GM23248 (cell line): ENCODE data around the gene LAPTM4A. TPM values are rescaled to one million over a fixed set of nuclear protein-coding genes. Genes with fewer than 3 reads are reported as not detected.
"Not testable (repeated sequence)": the region's sequence is repeated elsewhere in the genome, so short reads cannot be mapped to it uniquely, and the experiment has no call there.

ENCODE experiments used
- DNase-seq: peaks from one replicate; pipeline ENCODE4 v3.0.0-alpha.2; 2015
- H2AFZ ChIP-seq: fragments of 200-600 bp; sonication (generic); 2 replicates; pipeline ENCODE4 v1.6.1; 2016; ENCODE audit warnings: antibody characterized with exemption
- H3F3A ChIP-seq: fragments of 200-600 bp; sonication (generic); 2 replicates; pipeline ENCODE4 v1.6.1; 2016; ENCODE audit warnings: mild to moderate bottlenecking, antibody characterized with exemption, mixed run types; ENCODE audit not compliant: insufficient read depth
- H3K27ac ChIP-seq: fragments of 200-600 bp; sonication (generic); 2 replicates; pipeline ENCODE4 v1.5.1; 2016; ENCODE audit warnings: mild to moderate bottlenecking
- H3K27me3 ChIP-seq: fragments of 200-600 bp; sonication (generic); replicated peaks from 2 replicates; pipeline ENCODE4 v1.6.1; 2016; ENCODE audit warnings: mild to moderate bottlenecking; ENCODE audit not compliant: insufficient read depth
- H3K36me3 ChIP-seq: fragments of 200-600 bp; sonication (generic); 2 replicates; pipeline ENCODE4 v1.6.1; 2016; ENCODE audit warnings: low read depth, mild to moderate bottlenecking
- H3K4me1 ChIP-seq: fragments of 200-600 bp; sonication (generic); 2 replicates; pipeline ENCODE4 v1.6.1; 2016; ENCODE audit warnings: mild to moderate bottlenecking; ENCODE audit not compliant: insufficient read depth
- H3K4me2 ChIP-seq: fragments of 200-600 bp; sonication (generic); one replicate; pipeline ENCODE4 v1.6.1; 2016; ENCODE audit warnings: mild to moderate bottlenecking; ENCODE audit not compliant: unreplicated experiment
- H3K4me3 ChIP-seq: fragments of 200-600 bp; sonication (generic); 2 replicates; pipeline ENCODE4 v1.5.1; 2016; ENCODE audit warnings: mild to moderate bottlenecking
- H3K79me2 ChIP-seq: fragments of 200-600 bp; sonication (generic); 2 replicates; pipeline ENCODE4 v1.6.1; 2016; ENCODE audit warnings: mild to moderate bottlenecking; ENCODE audit not compliant: insufficient read depth
- H3K9ac ChIP-seq: fragments of 200-600 bp; sonication (generic); 2 replicates; pipeline ENCODE4 v1.6.1; 2016; ENCODE audit warnings: mild to moderate bottlenecking
- H3K9me2 ChIP-seq: fragments of 200-600 bp; sonication (generic); 2 replicates; pipeline ENCODE4 v1.6.1; 2016; ENCODE audit warnings: mixed run types, mild to moderate bottlenecking, moderate library complexity; ENCODE audit not compliant: insufficient read depth
- H3K9me3 ChIP-seq: fragments of 200-600 bp; sonication (generic); one replicate; pipeline ENCODE4 v1.6.1; 2017; ENCODE audit warnings: low read depth
- H4K20me1 ChIP-seq: fragments of 200-600 bp; sonication (generic); 2 replicates; pipeline ENCODE4 v1.6.0; 2016; ENCODE audit not compliant: insufficient read depth
- EZH2 ChIP-seq: fragments of 200-600 bp; sonication (generic); IDR thresholded peaks from 2 replicates; pipeline ENCODE4 v1.6.1; 2018; ENCODE audit warnings: antibody characterized with exemption, mild to moderate bottlenecking; ENCODE audit not compliant: insufficient read depth, poor library complexity, severe bottlenecking
- EZH2phosphoT487 ChIP-seq: fragments of 200-600 bp; sonication (generic); IDR thresholded peaks from 2 replicates; pipeline ENCODE4 v1.6.1; 2018; ENCODE audit warnings: antibody characterized with exemption, moderate library complexity, mild to moderate bottlenecking, low read depth; ENCODE audit not compliant: insufficient read depth
- WGBS, 2 experiments: methylation state at CpG; one replicate each; pipeline ENCODE4 v1.1.6; 2015 to 2017; ENCODE audit warnings: low lambda C conversion rate in 2 of 2, low coverage in 1 of 2; ENCODE audit errors: missing lambda C conversion rate in 2 of 2; 5-methylcytosine and 5-hydroxymethylcytosine counted together
- in situ Hi-C: fragments of 300-500 bp; cut with MboI; formaldehyde crosslinking; loops from 2 replicates; pipeline ENCODE4 v1.15.0; 2020
- polyA plus RNA-seq: library from polyadenylated mRNA; unstranded; fragments of >200 nt; fragmentation: Nextera tagmentation; extraction: Ambion mirVana; gene quantifications from 2 replicates; pipeline ENCODE4 v1.2.1, GENCODE V29; 2016
- total RNA-seq: library from RNA; depleted of rRNA; stranded (reverse); fragments of >200 nt; shearing (Covaris generic); gene quantifications from 2 replicates; pipeline ENCODE4 v1.2.3, GENCODE V29; 2014

LAPTM4A gene
- total and polyA plus RNA-seq, 2 experiments from 2014 or later, result 363 to 752 TPM

GRCh38 chr2:20048488-20049448 lies 2.7 kb downstream of the LAPTM4A start:
- no peaks in the 10 kb centered on the region for H3K27me3 ChIP-seq
- H3K4me1 ChIP-seq, result peaks cover 30% of the 10 kb centered on the region
- H3K9ac ChIP-seq, result peak overlapping the region; percentile 100
- no peak overlapping the region for H2AFZ ChIP-seq
- H3K4me3 ChIP-seq, result peak overlapping the region; percentile 97
- in situ Hi-C loops, result no loop called here
- H3K36me3 ChIP-seq, result no peaks in the 10 kb centered on the region
- peaks cover 48% of the 10 kb centered on the region for H3F3A ChIP-seq
- H3K9me2 ChIP-seq, result no peaks in the 10 kb centered on the region
- no peak for TF ChIP-seq EZH2phosphoT487
- no peak for TF ChIP-seq EZH2
- WGBS, 2 experiments, result 23 to 24% methylated on average over 6 of the region's 6 CpGs
- no peaks in the 10 kb centered on the region for H3K9me3 ChIP-seq
- H3K79me2 ChIP-seq, result peaks cover 75% of the 10 kb centered on the region
- peak overlapping the region; percentile 98 for H3K4me2 ChIP-seq
- H4K20me1 ChIP-seq, result peaks cover 31% of the 10 kb centered on the region
- peak; percentile 42 for DNase-seq
- H3K27ac ChIP-seq, result peak overlapping the region; percentile 100

GRCh38 chr2:20045712-20046292 lies 5.6 kb downstream of the LAPTM4A start:
- Histone ChIP-seq H4K20me1 (peaks cover 44% of the 10 kb centered on the region), H3F3A (peaks cover 40% of the 10 kb centered on the region), H3K79me2 (peaks cover 98% of the 10 kb centered on the region), H3K4me1 (peaks cover 40% of the 10 kb centered on the region)
- in situ Hi-C loops, H2AFZ ChIP-seq, DNase-seq, H3K4me3 ChIP-seq, H3K9ac ChIP-seq, H3K4me2 ChIP-seq, H3K27me3 ChIP-seq, H3K9me2 ChIP-seq, H3K36me3 ChIP-seq, H3K27ac ChIP-seq, H3K9me3 ChIP-seq: not testable (repeated sequence)
- WGBS, 2 experiments, result 58 to 60% methylated on average over 4 of the region's 4 CpGs

- no peak for DNase-seq
- Histone ChIP-seq H3K4me2 (no peak overlapping the region), H3K27me3 (no peaks in the 10 kb centered on the region), H3K9me3 (no peaks in the 10 kb centered on the region), H3K79me2 (peaks cover 98% of the 10 kb centered on the region), H3K9me2 (no peaks in the 10 kb centered on the region), H2AFZ (no peak overlapping the region), H3K27ac (no peak overlapping the region), H3F3A (peaks cover 30% of the 10 kb centered on the region), H3K9ac (no peak overlapping the region), H3K4me1 (peaks cover 47% of the 10 kb centered on the region), H4K20me1 (peaks cover 51% of the 10 kb centered on the region), H3K36me3 (peaks cover 7% of the 10 kb centered on the region; the same call in 1 of the 2 replicates), H3K4me3 (no peak overlapping the region)
- no peak for TF ChIP-seq EZH2phosphoT487
- TF ChIP-seq EZH2, result no peak
- WGBS, 2 experiments, result 79 to 83% methylated on average over 4 of the region's 4 CpGs
- in situ Hi-C loops, result no loop called here
These were observed 6.7 kb downstream of the LAPTM4A start for GRCh38 chr2:20044778-20045177.

GRCh38 chr2:20042531-20042930 lies 8.9 kb downstream of the LAPTM4A start:
- H3K9me2 ChIP-seq, result no peaks in the 10 kb centered on the region

More at GRCh38 chr2:20042531-20042930, 8.9 kb downstream of the LAPTM4A start:
- H3K36me3 ChIP-seq, result peaks cover 19% of the 10 kb centered on the region
- WGBS, 2 experiments, result 35 to 38% methylated on average over 2 of the region's 2 CpGs
- no peaks in the 10 kb centered on the region for H3K27me3 ChIP-seq
- no peak overlapping the region for H2AFZ ChIP-seq
- no peaks in the 10 kb centered on the region for H3K9me3 ChIP-seq
- H3K27ac ChIP-seq, result no peak overlapping the region
- in situ Hi-C loops, result no loop called here
- H3F3A ChIP-seq, result peaks cover 7% of the 10 kb centered on the region
- no peak overlapping the region for H3K4me3 ChIP-seq
- DNase-seq, result peak; percentile 52
- H4K20me1 ChIP-seq, result peaks cover 38% of the 10 kb centered on the region
- peaks cover 26% of the 10 kb centered on the region for H3K4me1 ChIP-seq
- H3K79me2 ChIP-seq, result peaks cover 98% of the 10 kb centered on the region
- no peak overlapping the region for H3K9ac ChIP-seq
- H3K4me2 ChIP-seq, result no peak overlapping the region
- no peak for TF ChIP-seq EZH2
- no peak for TF ChIP-seq EZH2phosphoT487
